K562 (cell line): ENCODE measurements around the gene SLC25A40. TPM values are rescaled to one million over a fixed set of nuclear protein-coding genes. Genes with fewer than 3 reads are reported as not detected.
A peak's percentile ranks its signal among the peaks of the same experiment; 100 is the strongest.

Source experiments
- ATAC-seq: fragments of 200-7000 bp; cut with Tn5 transposase; 3 replicates; pipeline ENCODE4 v1.9.1; 2020; ENCODE audit warnings: moderate library complexity
- BruUV-seq: library from RNA; stranded (reverse); fragments of 400-500 nt; replicated peaks from 2 replicates; lab custom pipeline; 2021; lab: Mats Ljungman, UMichigan
- CTCF ChIA-PET: fragments of 300-600 bp; formaldehyde crosslinking; extraction: SDS; loops from one replicate; lab custom pipeline; 2021; ENCODE audit warnings: low intra/inter-chr PET ratio; lab: Yijun Ruan, JAX
- POLR2A ChIA-PET: fragments of 300-600, 350-650 bp; sonication (Branson Sonifier 250); formaldehyde crosslinking; extraction: SDS; loops from one replicate; lab custom pipeline; 2021; ENCODE audit warnings: antibody characterized with exemption, inconsistent platforms; lab: Yijun Ruan, JAX
- DNase-seq, 4 experiments: peaks; one replicate each; pipeline versions ENCODE4 v3.0.0 to v3.0.0-alpha.2; 2011 to 2018; ENCODE audit warnings: low spot score in 3 of 4, mixed read lengths in 3 of 4; ENCODE audit errors: extremely low read depth in 1 of 4
- FAIRE-seq: peaks from 2 replicates; lab custom pipeline; 2011; peaks lifted over from hg19 to GRCh38; lab: Jason Lieb, UNC
- H2AFZ ChIP-seq: 2 replicates; pipeline ENCODE4 v1.6.0; 2011; ENCODE audit warnings: low read depth, low read length, control low read depth, inconsistent platforms
- H3K27ac ChIP-seq: fragments of 200-600 bp; 3 replicates; pipeline ENCODE4 v1.8.0; 2011; ENCODE audit warnings: low read depth, mild to moderate bottlenecking, control low read depth, inconsistent platforms, low read length, moderate library complexity, mixed read lengths; ENCODE audit errors: extremely low read depth
- H3K27me3 ChIP-seq, 2 experiments: fragments of 300-600 bp in 1 of 2; 2 replicates in 1 of 2; 3 replicates in 1 of 2; pipeline versions ENCODE4 v1.6.0 to v1.8.0; 2011; ENCODE audit warnings: inconsistent platforms in 2 of 2, low read length in 2 of 2, mild to moderate bottlenecking in 1 of 2, mixed read lengths in 1 of 2, moderate library complexity in 1 of 2; ENCODE audit not compliant: control insufficient read depth in 2 of 2, insufficient read depth in 2 of 2
- H3K36me3 ChIP-seq: fragments of 300-600 bp; 3 replicates; pipeline ENCODE4 v1.8.0; 2011; ENCODE audit warnings: mild to moderate bottlenecking, low read length, inconsistent platforms; ENCODE audit not compliant: control insufficient read depth, insufficient read depth
- H3K4me1 ChIP-seq, 2 experiments: fragments of 200-600 bp in 1 of 2; replicated peaks in 1 of 2; 2 replicates in 1 of 2; 3 replicates in 1 of 2; pipeline versions ENCODE4 v1.5.1 to v1.8.0; 2011; ENCODE audit warnings: inconsistent platforms in 2 of 2, low read length in 2 of 2, mild to moderate bottlenecking in 1 of 2, mixed read lengths in 1 of 2, moderate library complexity in 1 of 2; ENCODE audit not compliant: control insufficient read depth in 2 of 2, insufficient read depth in 2 of 2
- H3K4me2 ChIP-seq: 2 replicates; pipeline ENCODE4 v1.6.1; 2011; ENCODE audit warnings: low read length, control low read depth, inconsistent platforms, mixed read lengths; ENCODE audit not compliant: insufficient read depth
- H3K4me3 ChIP-seq: fragments of 200-600 bp; sonication (generic), shearing (Covaris generic); 2 replicates; pipeline ENCODE4 v1.5.1; 2016; ENCODE audit warnings: control low read depth, inconsistent platforms
- H3K79me2 ChIP-seq: fragments of 200-600 bp; 3 replicates; pipeline ENCODE4 v1.8.0; 2011; ENCODE audit warnings: low read length, inconsistent platforms; ENCODE audit not compliant: control insufficient read depth, insufficient read depth
- H3K9ac ChIP-seq, 2 experiments: 2 replicates each; pipeline versions ENCODE4 v1.6.0 to v1.6.1; 2011; ENCODE audit warnings: low read depth in 2 of 2, low read length in 2 of 2, control low read depth in 1 of 2, inconsistent platforms in 1 of 2, mild to moderate bottlenecking in 1 of 2, mixed read lengths in 1 of 2; ENCODE audit not compliant: insufficient read depth in 1 of 2
- H3K9me1 ChIP-seq: one replicate; pipeline ENCODE4 v1.6.0; 2011; ENCODE audit warnings: inconsistent platforms, mild to moderate bottlenecking, low read length, moderate library complexity; ENCODE audit not compliant: control insufficient read depth, insufficient read depth
- H3K9me3 ChIP-seq: replicated peaks from 2 replicates; pipeline ENCODE4 v1.5.1; 2011; ENCODE audit warnings: low read depth, low read length, inconsistent platforms; ENCODE audit not compliant: control insufficient read depth, insufficient read depth
- H4K20me1 ChIP-seq: replicated peaks from 2 replicates; pipeline ENCODE4 v1.6.1; 2011; ENCODE audit warnings: low read length, inconsistent platforms, mixed read lengths; ENCODE audit not compliant: control insufficient read depth, insufficient read depth
- E2F3 ChIP-seq: fragments of 250-450 bp; sonication (Bioruptor Pico); IDR thresholded peaks from 2 replicates; pipeline ENCODE4 v1.4.0; 2020; ENCODE audit warnings: mild to moderate bottlenecking
- MYBL2 ChIP-seq, 2 experiments: fragments of 450-650 bp in 1 of 2; sonication (generic) in 1 of 2; formaldehyde crosslinking in 1 of 2; IDR thresholded peaks; 2 replicates each; pipeline versions ENCODE4 v1.6.1 to v1.8.1; 2017 to 2022; ENCODE audit warnings: borderline replicate concordance in 1 of 2, inconsistent platforms in 1 of 2, low read depth in 1 of 2, mild to moderate bottlenecking in 1 of 2, missing genetic modification reagents in 1 of 2, moderate library complexity in 1 of 2
- NONO ChIP-seq, 2 experiments: fragments of 200-400 bp in 1 of 2; fragments of 450-650 bp in 1 of 2; formaldehyde crosslinking in 1 of 2; IDR thresholded peaks; 2 replicates each; pipeline ENCODE4 v1.6.1; 2017; ENCODE audit warnings: low read depth in 2 of 2, mild to moderate bottlenecking in 2 of 2, moderate library complexity in 2 of 2, low read length in 1 of 2
- POLR2AphosphoS2 ChIP-seq: IDR thresholded peaks from 2 replicates; pipeline ENCODE4 v1.6.1; 2012; ENCODE audit warnings: low read length, improper control_type of control experiment
- PTTG1 ChIP-seq: fragments of 450-650 bp; IDR thresholded peaks from 2 replicates; pipeline ENCODE4 v1.6.1; 2016; ENCODE audit warnings: low read depth, mild to moderate bottlenecking, missing genetic modification characterization, missing compliant biosample characterization
- SPI1 ChIP-seq: IDR thresholded peaks from 2 replicates; pipeline ENCODE4 v1.6.1; 2011; ENCODE audit warnings: low read depth, low read length, control low read depth, borderline replicate concordance
- ZFPM2 ChIP-seq: fragments of 250-450 bp; sonication (Bioruptor Pico); IDR thresholded peaks from 2 replicates; pipeline ENCODE4 v1.5.1; 2022; ENCODE audit warnings: mild to moderate bottlenecking
- ZNF584 ChIP-seq: fragments of 200-800 bp; sonication (Bioruptor generic); IDR thresholded peaks from 2 replicates; pipeline ENCODE4 v1.6.1; 2016; ENCODE audit warnings: low read depth, mild to moderate bottlenecking, missing genetic modification characterization, missing compliant biosample characterization
- WGBS: fragments of 100-300 bp; shearing (Covaris generic); methylation state at CpG from one replicate; pipeline ENCODE4 v1.1.6; 2016; ENCODE audit warnings: low coverage, mixed read lengths; ENCODE audit not compliant: insufficient coverage; ENCODE audit errors: missing lambda C conversion rate; 5-methylcytosine and 5-hydroxymethylcytosine counted together
- in situ Hi-C: fragments of 300-500 bp; cut with MboI; formaldehyde crosslinking; loops from 4 replicates; pipeline ENCODE4 v1.15.0; 2018; ENCODE audit warnings: inconsistent platforms, mixed read lengths
- intact Hi-C: fragments of 100-400 bp; cut with micrococcal nuclease; formaldehyde crosslinking; loops from 2 replicates; pipeline ENCODE4 v1.14.2; 2022
- polyA plus RNA-seq, 8 experiments: library from polyadenylated mRNA; depleted of rRNA in 4 of 8; stranded (reverse) in 5 of 8; unstranded in 3 of 8; fragments of >200 nt; fragmentation: Nextera tagmentation in 2 of 8; fragmentation: Illumina TruSeq in 1 of 8; extraction: Ambion mirVana in 2 of 8; extraction: Trizol in 1 of 8; gene quantifications; 2 replicates each; pipeline versions ENCODE4 v1.2.1 to v1.2.3, GENCODE V29; 2011 to 2014; ENCODE audit warnings: inconsistent platforms in 1 of 8, missing spikeins in 1 of 8
- total RNA-seq, 7 experiments: library from RNA; depleted of rRNA in 6 of 7; stranded (reverse); fragments of >200 nt in 6 of 7; fragmentation: Illumina TruSeq in 2 of 7; extraction: Trizol in 2 of 7; gene quantifications; 2 replicates each; pipeline versions ENCODE4 v1.2.1 to v1.2.3, GENCODE V29; 2011 to 2021; ENCODE audit warnings: low replicate concordance in 1 of 7

Gene SLC25A40
- total and polyA plus RNA-seq, 9 of the 15 experiments (the other 6 are each of a cell fraction or from before 2014, with no cell fraction given): 6.7 to 44.0 (median 26.5) TPM

- POLR2A ChIA-PET: no interaction called here
- Histone ChIP-seq H3K9me3 (no peaks in the 10 kb centered on the region), H3K79me2 (no peaks in the 10 kb centered on the region), H3K36me3 (no peaks in the 10 kb centered on the region), H3K4me2 (no peak overlapping the region), H3K4me3 (no peak overlapping the region), H3K9ac (no peak overlapping the region), H4K20me1 (no peaks in the 10 kb centered on the region), H2AFZ (no peak overlapping the region), H3K4me1 (no peaks in the 10 kb centered on the region), H3K9me1 (no peaks in the 10 kb centered on the region), H3K27me3 (peaks cover 0 to 9% of the 10 kb centered on the region in 2 experiments; a peak in 2 of 5 replicates), H3K27ac (no peak overlapping the region)
- DNase-seq (no peak), ATAC-seq (no peak), FAIRE-seq (no peak)
- BruUV-seq: no TSS peak
- in situ Hi-C loops (no loop called here), intact Hi-C loops (no loop called here)
- CTCF ChIA-PET: no interaction called here
- TF ChIP-seq ZNF584 (CRISPR knock-in tag): no peak
- TF ChIP-seq PTTG1 (tag): no peak
- no peak for TF ChIP-seq E2F3 (CRISPR knock-in tag)
- TF ChIP-seq NONO (IDR thresholded peaks at IDR 0.05; ENCODE audit: low read depth in 2 of 2, low read length in 1 of 2): no peak
- no peak for TF ChIP-seq POLR2AphosphoS2
- TF ChIP-seq ZFPM2 (CRISPR knock-in tag): no peak
Observed at GRCh38 chr7:87818336-87818735, 57.8 kb downstream of the SLC25A40 start.

GRCh38 chr7:87816389-87816788 lies 59.8 kb downstream of the SLC25A40 start:
- H3K9ac ChIP-seq: no peak overlapping the region
- no peak overlapping the region for H3K4me3 ChIP-seq
- ATAC-seq (no peak), DNase-seq (no peak)
- no peaks in the 10 kb centered on the region for H3K79me2 ChIP-seq
- H3K9me3 ChIP-seq: no peaks in the 10 kb centered on the region
- H3K9me1 ChIP-seq: no peaks in the 10 kb centered on the region
- H3K4me2 ChIP-seq: no peak overlapping the region
- POLR2A ChIA-PET: no interaction called here
- CTCF ChIA-PET: no interaction called here
- H3K27ac ChIP-seq: no peak overlapping the region
- TF ChIP-seq SPI1: peak; percentile 83
- TF ChIP-seq MYBL2 (IDR thresholded peaks at IDR 0.05; ENCODE audit: low read depth): no peak
- TF ChIP-seq MYBL2 (CRISPR knock-in tag; IDR thresholded peaks at IDR 0.05; ENCODE audit: borderline replicate concordance): no peak
- TF ChIP-seq, all 486 proteins: peak for 1
- no peak for FAIRE-seq
- Histone ChIP-seq H2AFZ (no peak overlapping the region), H3K4me1 (no peaks in the 10 kb centered on the region), H3K36me3 (no peaks in the 10 kb centered on the region), H3K27me3 (peaks cover 0 to 9% of the 10 kb centered on the region in 2 experiments; a peak in 2 of 5 replicates), H4K20me1 (no peaks in the 10 kb centered on the region)
- WGBS: 0% methylated on average over 1 of the region's 1 CpG
- in situ Hi-C loops (no loop called here), intact Hi-C loops (no loop called here)
- BruUV-seq: no TSS peak
